ENCODE measurements around the gene FAM174B.

Gene FAM174B

GRCh38 chr15:92580521-92580920 lies 75.1 kb downstream of the FAM174B start:
- H3K4me2 ChIP-seq (ENCODE audit: insufficient read depth, low read length), result no peak overlapping the region
- no peak overlapping the region for H3K9ac ChIP-seq (ENCODE audit: low read depth, low read length)
- TF ChIP-seq EZH2 (IDR thresholded peaks at IDR 0.05; ENCODE audit: borderline replicate concordance, low read depth, low read length, severe bottlenecking) (no peak), CTCF (IDR thresholded peaks at IDR 0.05; ENCODE audit: borderline replicate concordance, extremely low read depth, low read length, poor library complexity, severe bottlenecking) (no peak)
- no peak for DNase-seq
- H3K36me3 ChIP-seq (ENCODE audit: insufficient read depth, low read length), result no peaks in the 10 kb centered on the region
- no peak overlapping the region for H3K4me3 ChIP-seq (ENCODE audit: low read depth in 1 of 2, low read length in 2 of 2)
- no peak overlapping the region for H3K27ac ChIP-seq (ENCODE audit: low read length)
- no peaks in the 10 kb centered on the region for H3K79me2 ChIP-seq (ENCODE audit: insufficient read depth, low read length)
- H3K4me1 ChIP-seq (ENCODE audit: insufficient read depth, low read length), result no peaks in the 10 kb centered on the region
- no peak overlapping the region for H2AFZ ChIP-seq (ENCODE audit: low read depth, low read length)
- H4K20me1 ChIP-seq (ENCODE audit: insufficient read depth, low read length), result no peaks in the 10 kb centered on the region
- peaks cover 3% of the 10 kb centered on the region for H3K27me3 ChIP-seq (ENCODE audit: insufficient read depth, low read length, poor library complexity)
- ATAC-seq (ENCODE audit: insufficient read depth, low read depth), result no peak
- no peaks in the 10 kb centered on the region for H3K9me3 ChIP-seq (ENCODE audit: insufficient read depth, low read length, severe bottlenecking)

DNA sequence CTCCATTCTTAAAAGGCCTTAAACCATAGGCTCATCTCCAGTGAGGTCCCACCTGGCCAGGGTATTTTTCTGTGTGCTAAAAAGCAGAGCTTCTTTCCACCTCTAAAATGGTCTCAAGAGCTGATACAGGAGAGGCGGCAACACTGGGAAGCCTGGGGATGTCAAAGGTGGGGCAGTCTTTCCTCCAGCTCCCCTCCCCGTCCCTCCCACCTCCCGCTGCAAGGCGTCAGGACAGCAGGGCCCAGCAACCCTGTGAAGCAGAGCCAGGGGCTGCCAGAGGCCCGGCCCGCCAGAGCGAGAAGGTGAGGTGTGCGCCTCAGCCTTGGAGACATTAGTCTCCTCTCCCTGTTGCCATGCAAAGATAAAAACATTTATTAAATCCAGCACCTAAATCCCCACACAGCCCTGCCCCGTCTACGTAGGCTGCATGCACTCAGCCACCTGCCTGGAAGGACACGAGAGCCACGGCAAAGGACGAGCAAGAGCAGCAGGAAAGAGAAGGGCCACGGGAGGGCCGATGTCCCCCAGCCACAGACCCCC lies 75.6 kb downstream of the FAM174B start:
- Histone ChIP-seq H3K4me2 (ENCODE audit: insufficient read depth, low read length) (no peak overlapping the region), H3K9ac (ENCODE audit: low read depth, low read length) (no peak overlapping the region), H4K20me1 (ENCODE audit: insufficient read depth, low read length) (no peaks in the 10 kb centered on the region), H3K9me3 (ENCODE audit: insufficient read depth, low read length, severe bottlenecking) (no peaks in the 10 kb centered on the region), H3K4me1 (ENCODE audit: insufficient read depth, low read length) (no peaks in the 10 kb centered on the region), H3K4me3 (ENCODE audit: low read depth in 1 of 2, low read length in 2 of 2) (no peak overlapping the region), H2AFZ (ENCODE audit: low read depth, low read length) (no peak overlapping the region), H3K27ac (ENCODE audit: low read length) (no peak overlapping the region), H3K36me3 (ENCODE audit: insufficient read depth, low read length) (no peaks in the 10 kb centered on the region), H3K79me2 (ENCODE audit: insufficient read depth, low read length) (no peaks in the 10 kb centered on the region), H3K27me3 (ENCODE audit: insufficient read depth, low read length, poor library complexity) (peaks cover 3% of the 10 kb centered on the region)
- no peak for DNase-seq
- no peak for ATAC-seq (ENCODE audit: insufficient read depth, low read depth)
- no peak for TF ChIP-seq CTCF (IDR thresholded peaks at IDR 0.05; ENCODE audit: borderline replicate concordance, extremely low read depth, low read length, poor library complexity, severe bottlenecking)
- no peak for TF ChIP-seq EZH2 (IDR thresholded peaks at IDR 0.05; ENCODE audit: borderline replicate concordance, low read depth, low read length, severe bottlenecking)

- ATAC-seq (ENCODE audit: insufficient read depth, low read depth) (no peak), DNase-seq (no peak)
- no peak overlapping the region for H3K9ac ChIP-seq (ENCODE audit: low read depth, low read length)
- H3K4me3 ChIP-seq (ENCODE audit: low read depth in 1 of 2, low read length in 2 of 2), result no peak overlapping the region
- no peaks in the 10 kb centered on the region for H3K9me3 ChIP-seq (ENCODE audit: insufficient read depth, low read length, severe bottlenecking)
- TF ChIP-seq EZH2 (IDR thresholded peaks at IDR 0.05; ENCODE audit: borderline replicate concordance, low read depth, low read length, severe bottlenecking), result no peak
- TF ChIP-seq CTCF (IDR thresholded peaks at IDR 0.05; ENCODE audit: borderline replicate concordance, extremely low read depth, low read length, poor library complexity, severe bottlenecking), result no peak
- no peak overlapping the region for H2AFZ ChIP-seq (ENCODE audit: low read depth, low read length)
- no peak overlapping the region for H3K27ac ChIP-seq (ENCODE audit: low read length)
- no peaks in the 10 kb centered on the region for H3K36me3 ChIP-seq (ENCODE audit: insufficient read depth, low read length)
- H3K4me2 ChIP-seq (ENCODE audit: insufficient read depth, low read length), result no peak overlapping the region
- H3K79me2 ChIP-seq (ENCODE audit: insufficient read depth, low read length), result no peaks in the 10 kb centered on the region
- H3K27me3 ChIP-seq (ENCODE audit: insufficient read depth, low read length, poor library complexity), result peaks cover 3% of the 10 kb centered on the region
- no peaks in the 10 kb centered on the region for H4K20me1 ChIP-seq (ENCODE audit: insufficient read depth, low read length)
- H3K4me1 ChIP-seq (ENCODE audit: insufficient read depth, low read length), result no peaks in the 10 kb centered on the region
These were observed 76.1 kb downstream of the FAM174B start for GRCh38 chr15:92579486-92579885.

Data from DND-41 (cell line).